SK-N-SH treated with all-trans-retinoic acid at 6 μM for 48 hours (cell line): Measurements from ENCODE around the gene PRKAG2.

Experiments
- CREB5 ChIP-seq: fragments of 250-450 bp; sonication (Bioruptor Pico); IDR thresholded peaks from 2 replicates; pipeline ENCODE4 v1.5.1; 2020; ENCODE audit warnings: low read depth, mild to moderate bottlenecking, moderate library complexity
- CSDC2 ChIP-seq: fragments of 250-450 bp; sonication (Bioruptor Pico); IDR thresholded peaks from 2 replicates; pipeline ENCODE4 v1.5.0; 2020; ENCODE audit warnings: mild to moderate bottlenecking, moderate library complexity
- GLIS3 ChIP-seq: fragments of 250-450 bp; sonication (Bioruptor Pico); IDR thresholded peaks from 2 replicates; pipeline ENCODE4 v1.5.0; 2020; ENCODE audit warnings: mild to moderate bottlenecking, moderate library complexity
- PATZ1 ChIP-seq: fragments of 250-450 bp; sonication (Bioruptor Pico); IDR thresholded peaks from 2 replicates; pipeline ENCODE4 v1.8.0; 2020; ENCODE audit warnings: mild to moderate bottlenecking, moderate library complexity, borderline replicate concordance
- POU6F1 ChIP-seq: fragments of 250-450 bp; sonication (Bioruptor Pico); IDR thresholded peaks from 2 replicates; pipeline ENCODE4 v1.8.0; 2021; ENCODE audit warnings: low read depth, mild to moderate bottlenecking, moderate library complexity, borderline replicate concordance
- RARB ChIP-seq: fragments of 250-450 bp; sonication (Bioruptor Pico); IDR thresholded peaks from 2 replicates; pipeline ENCODE4 v1.8.0; 2021; ENCODE audit warnings: mild to moderate bottlenecking, moderate library complexity
- SNAI2 ChIP-seq: fragments of 250-450 bp; sonication (Bioruptor Pico); IDR thresholded peaks from 2 replicates; pipeline ENCODE4 v1.5.0; 2020; ENCODE audit warnings: mild to moderate bottlenecking, moderate library complexity
- TCF4 ChIP-seq: fragments of 250-450 bp; sonication (Bioruptor Pico); IDR thresholded peaks from 2 replicates; pipeline ENCODE4 v1.8.0; 2021; ENCODE audit warnings: mild to moderate bottlenecking, moderate library complexity, borderline replicate concordance
- TOX ChIP-seq: fragments of 250-450 bp; sonication (Bioruptor Pico); IDR thresholded peaks from 2 replicates; pipeline ENCODE4 v1.8.0; 2021; ENCODE audit warnings: mild to moderate bottlenecking, moderate library complexity, borderline replicate concordance
- ZFP3 ChIP-seq: fragments of 250-450 bp; sonication (Bioruptor Pico); IDR thresholded peaks from 2 replicates; pipeline ENCODE4 v1.5.0; 2020; ENCODE audit warnings: mild to moderate bottlenecking, moderate library complexity
- ZFP30 ChIP-seq: fragments of 450-650 bp; formaldehyde crosslinking; IDR thresholded peaks from 2 replicates; pipeline ENCODE4 v1.5.0; 2022; ENCODE audit warnings: mild to moderate bottlenecking, moderate library complexity

GRCh38 chr7:151711906-151712809 lies 164.8 kb downstream of the PRKAG2 start:
- TF ChIP-seq PATZ1 (CRISPR knock-in tag) (no peak), SNAI2 (CRISPR knock-in tag) (no peak), ZFP3 (CRISPR knock-in tag) (no peak), TCF4 (CRISPR knock-in tag) (no peak), CREB5 (CRISPR knock-in tag) (no peak), GLIS3 (CRISPR knock-in tag) (no peak), RARB (CRISPR knock-in tag) (no peak), ZFP30 (no peak), CSDC2 (CRISPR knock-in tag) (no peak), POU6F1 (CRISPR knock-in tag) (no peak), TOX (CRISPR knock-in tag) (no peak)
